Fibroblast of lung (primary cell): ENCODE measurements around the gene CAVIN1. TPM values are rescaled to one million over a fixed set of nuclear protein-coding genes. Genes with fewer than 3 reads are reported as not detected.
"Not testable (repeated sequence)": the region's sequence is repeated elsewhere in the genome, so short reads cannot be mapped to it uniquely, and the experiment has no call there.

Experiments
- DNase-seq, 2 donors: peaks; one replicate each; pipeline versions ENCODE4 v3.0.0 to v3.0.0-alpha.2; 2010; ENCODE audit warnings: low read depth in 2 of 2
- H2AFZ ChIP-seq: 2 replicates; pipeline ENCODE4 v1.5.1; 2012; ENCODE audit warnings: low read length, control low read depth, inconsistent platforms
- H3K27ac ChIP-seq: 2 replicates; pipeline ENCODE4 v1.5.1; 2011; ENCODE audit warnings: low read length, control low read depth; ENCODE audit not compliant: insufficient read depth
- H3K27me3 ChIP-seq: 2 replicates; pipeline ENCODE4 v1.5.1; 2011; ENCODE audit warnings: mild to moderate bottlenecking, low read length; ENCODE audit not compliant: control insufficient read depth, insufficient read depth
- H3K36me3 ChIP-seq: 2 replicates; pipeline ENCODE4 v1.5.1; 2011; ENCODE audit warnings: low read length; ENCODE audit not compliant: control insufficient read depth, insufficient read depth
- H3K4me1 ChIP-seq: 2 replicates; pipeline ENCODE4 v1.5.1; 2011; ENCODE audit warnings: low read length; ENCODE audit not compliant: control insufficient read depth, insufficient read depth; ENCODE audit errors: extremely low read depth
- H3K4me2 ChIP-seq: 2 replicates; pipeline ENCODE4 v1.5.1; 2011; ENCODE audit warnings: low read length, control low read depth; ENCODE audit not compliant: insufficient read depth; ENCODE audit errors: extremely low read depth
- H3K4me3 ChIP-seq, 4 experiments: fragments of 200-600 bp in 1 of 4; sonication (generic) in 1 of 4; replicated peaks in 1 of 4; 2 replicates each; pipeline ENCODE4 v1.5.1; 2011 to 2016; ENCODE audit warnings: low read length in 4 of 4, low read depth in 3 of 4, mild to moderate bottlenecking in 3 of 4, control low read depth in 2 of 4, inconsistent platforms in 1 of 4, mixed read lengths in 1 of 4; ENCODE audit not compliant: insufficient read depth in 1 of 4; ENCODE audit errors: control extremely low read depth in 1 of 4
- H3K79me2 ChIP-seq: 2 replicates; pipeline ENCODE4 v1.5.1; 2012; ENCODE audit warnings: mild to moderate bottlenecking, low read length, inconsistent platforms; ENCODE audit not compliant: control insufficient read depth, insufficient read depth
- H3K9ac ChIP-seq: 2 replicates; pipeline ENCODE4 v1.5.1; 2011; ENCODE audit warnings: mild to moderate bottlenecking, low read length, control low read depth; ENCODE audit not compliant: insufficient read depth
- H3K9me3 ChIP-seq: 2 replicates; pipeline ENCODE4 v1.5.1; 2012; ENCODE audit warnings: low read depth, low read length; ENCODE audit not compliant: control insufficient read depth, insufficient read depth
- H4K20me1 ChIP-seq: 2 replicates; pipeline ENCODE4 v1.5.1; 2011; ENCODE audit warnings: low read length; ENCODE audit not compliant: control insufficient read depth, insufficient read depth; ENCODE audit errors: extremely low read depth
- EZH2 ChIP-seq: IDR thresholded peaks from 2 replicates; pipeline ENCODE4 v1.5.1; 2012; ENCODE audit warnings: low read length, control low read depth, mild to moderate bottlenecking; ENCODE audit errors: missing control alignments
- polyA plus RNA-seq, 2 donors: library from polyadenylated mRNA; depleted of rRNA in 1 of 2; stranded (reverse) in 1 of 2; unstranded in 1 of 2; fragments of >200 nt; gene quantifications; 2 replicates each; pipeline ENCODE4 v1.2.1, GENCODE V29; 2011 to 2012; ENCODE audit warnings: missing spikeins in 1 of 2
- total RNA-seq: library from RNA; depleted of rRNA; stranded (reverse); fragments of >200 nt; gene quantifications from 2 replicates; pipeline ENCODE4 v1.2.1, GENCODE V29; 2014
- TF ChIP-seq, protein P1 (sequence below), 2 donors: IDR thresholded peaks in 1 of 2; conservative IDR thresholded peaks in 1 of 2; 1 replicate in 1 of 2; 2 replicates in 1 of 2; pipeline ENCODE4 v1.5.1; 2011 to 2012; ENCODE audit warnings: low read length in 2 of 2, control low read depth in 1 of 2, inconsistent platforms in 1 of 2, low read depth in 1 of 2, mild to moderate bottlenecking in 1 of 2

The CAVIN1 gene
- total and polyA plus RNA-seq, 2 donors (not counting 1 experiment from before 2014, with no cell fraction given): 372 to 490 TPM

DNA sequence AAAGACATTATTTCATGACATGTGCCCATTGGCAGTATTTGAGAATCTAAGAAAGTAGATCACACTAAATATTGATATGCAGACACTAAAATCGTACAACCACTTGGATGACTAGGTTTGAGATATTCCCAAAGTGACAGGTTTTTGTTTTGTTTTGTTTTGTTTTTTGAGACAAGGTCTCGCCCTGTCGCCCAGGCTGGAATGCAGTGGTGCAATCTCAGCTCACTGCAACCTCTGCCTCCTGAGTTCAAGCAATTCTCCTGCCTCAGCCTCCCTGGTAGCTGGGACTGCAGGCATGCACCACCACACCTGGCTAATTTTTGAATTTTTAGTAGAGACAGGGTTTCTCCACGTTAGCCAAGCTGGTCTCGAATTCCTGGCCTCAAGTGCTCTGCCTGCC, 54.7 kb downstream of the CAVIN1 start:
- H3K79me2 ChIP-seq: peaks cover 51% of the 10 kb centered on the region
- H2AFZ ChIP-seq, H3K4me3 ChIP-seq, H3K9ac ChIP-seq, H4K20me1 ChIP-seq, H3K36me3 ChIP-seq, H3K4me2 ChIP-seq, DNase-seq, H3K27me3 ChIP-seq, H3K27ac ChIP-seq, H3K9me3 ChIP-seq, H3K4me1 ChIP-seq: not testable (repeated sequence)

DNA sequence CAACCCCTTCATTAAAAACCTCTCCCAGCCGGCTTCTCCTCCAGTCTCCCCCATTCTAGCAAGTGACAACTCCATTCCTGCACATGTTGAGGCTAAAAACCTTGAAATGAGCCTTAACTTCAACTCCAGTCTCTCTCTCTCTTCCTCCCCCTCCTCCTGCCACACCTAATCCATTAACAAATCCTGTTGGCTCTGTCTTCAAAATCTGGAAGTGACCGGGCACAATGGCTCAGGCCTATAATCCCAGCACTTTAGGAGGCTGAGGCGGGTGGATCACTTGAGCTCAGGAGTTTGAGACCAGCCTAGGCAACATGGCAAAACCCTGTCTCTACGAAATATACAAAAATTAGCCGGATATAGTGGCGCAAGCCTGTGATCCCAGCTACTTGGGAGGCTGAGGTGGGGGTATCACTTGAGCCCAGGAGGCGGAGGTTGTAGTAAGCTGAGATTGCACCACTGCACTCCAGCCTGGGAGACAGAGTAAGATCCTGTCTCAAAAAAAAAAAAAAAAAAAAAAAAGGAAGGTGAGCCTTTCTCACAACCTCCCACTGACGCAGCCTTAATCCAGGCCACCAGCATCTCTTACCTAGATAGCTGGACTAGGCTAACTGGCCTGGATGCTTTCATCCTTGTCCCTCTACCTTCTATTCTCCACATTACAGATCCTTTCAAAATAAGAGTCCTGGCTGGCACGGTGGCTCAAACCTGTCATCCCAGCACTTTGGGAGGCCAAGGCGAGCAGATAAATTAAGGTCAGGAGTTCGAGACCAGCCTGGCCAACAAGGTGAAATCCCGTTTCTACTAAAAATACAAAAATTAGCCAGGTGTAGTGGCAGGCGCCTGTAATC, 56.7 kb downstream of the CAVIN1 start:
- H3K9ac ChIP-seq, H3K4me2 ChIP-seq, H3K36me3 ChIP-seq, H3K27ac ChIP-seq, H2AFZ ChIP-seq, H3K4me3 ChIP-seq, H3K27me3 ChIP-seq, DNase-seq, H3K9me3 ChIP-seq, H3K4me1 ChIP-seq, H4K20me1 ChIP-seq: not testable (repeated sequence)
- H3K79me2 ChIP-seq: peaks cover 55% of the 10 kb centered on the region

DNA sequence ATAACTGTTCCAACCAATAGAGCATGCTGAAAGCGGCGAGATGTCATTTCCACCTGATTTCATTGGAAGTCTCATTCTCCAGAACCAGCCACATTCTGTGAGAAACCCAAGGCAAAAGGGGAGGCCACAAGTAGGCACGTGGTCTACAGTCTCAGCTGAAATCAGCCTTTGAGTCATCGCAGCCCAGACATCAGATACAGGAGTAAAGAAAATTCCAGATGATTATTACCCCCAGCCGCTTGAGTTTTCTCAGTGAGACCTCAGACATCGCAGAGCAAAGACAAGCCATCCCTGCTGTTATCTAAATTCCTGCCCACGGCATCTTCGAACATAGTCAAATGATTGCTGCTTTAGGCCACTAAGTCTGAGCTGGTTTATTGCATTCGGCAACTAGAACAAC, 57.9 kb downstream of the CAVIN1 start:
- peak in 1 of 2 donors; percentile 95 for DNase-seq
- H3K4me1 ChIP-seq: no peaks in the 10 kb centered on the region
- no peaks in the 10 kb centered on the region for H3K27me3 ChIP-seq
- TF ChIP-seq, protein P1, sequence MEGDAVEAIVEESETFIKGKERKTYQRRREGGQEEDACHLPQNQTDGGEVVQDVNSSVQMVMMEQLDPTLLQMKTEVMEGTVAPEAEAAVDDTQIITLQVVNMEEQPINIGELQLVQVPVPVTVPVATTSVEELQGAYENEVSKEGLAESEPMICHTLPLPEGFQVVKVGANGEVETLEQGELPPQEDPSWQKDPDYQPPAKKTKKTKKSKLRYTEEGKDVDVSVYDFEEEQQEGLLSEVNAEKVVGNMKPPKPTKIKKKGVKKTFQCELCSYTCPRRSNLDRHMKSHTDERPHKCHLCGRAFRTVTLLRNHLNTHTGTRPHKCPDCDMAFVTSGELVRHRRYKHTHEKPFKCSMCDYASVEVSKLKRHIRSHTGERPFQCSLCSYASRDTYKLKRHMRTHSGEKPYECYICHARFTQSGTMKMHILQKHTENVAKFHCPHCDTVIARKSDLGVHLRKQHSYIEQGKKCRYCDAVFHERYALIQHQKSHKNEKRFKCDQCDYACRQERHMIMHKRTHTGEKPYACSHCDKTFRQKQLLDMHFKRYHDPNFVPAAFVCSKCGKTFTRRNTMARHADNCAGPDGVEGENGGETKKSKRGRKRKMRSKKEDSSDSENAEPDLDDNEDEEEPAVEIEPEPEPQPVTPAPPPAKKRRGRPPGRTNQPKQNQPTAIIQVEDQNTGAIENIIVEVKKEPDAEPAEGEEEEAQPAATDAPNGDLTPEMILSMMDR (conservative IDR thresholded peaks at IDR 0.05 in 1 of 2, IDR thresholded peaks at IDR 0.05 in 1 of 2; ENCODE audit: low read depth in 1 of 2, low read length in 2 of 2): no peak
- no peak for TF ChIP-seq EZH2
- H3K79me2 ChIP-seq: peaks cover 54% of the 10 kb centered on the region
- no peak overlapping the region for H3K4me3 ChIP-seq
- no peaks in the 10 kb centered on the region for H4K20me1 ChIP-seq
- no peaks in the 10 kb centered on the region for H3K36me3 ChIP-seq
- no peak overlapping the region for H3K27ac ChIP-seq
- no peak overlapping the region for H3K9ac ChIP-seq
- no peak overlapping the region for H2AFZ ChIP-seq
- no peaks in the 10 kb centered on the region for H3K9me3 ChIP-seq
- no peak overlapping the region for H3K4me2 ChIP-seq
